Caco-2 (cell line): Measurements from ENCODE around the gene BICD2. TPM values are rescaled to one million over a fixed set of nuclear protein-coding genes. Genes with fewer than 3 reads are reported as not detected.

Experiments
- BruUV-seq: library from RNA; stranded (reverse); fragments of 400-500 nt; replicated peaks from 2 replicates; lab custom pipeline; 2021; lab: Mats Ljungman, UMichigan
- CTCF ChIA-PET: fragments of 300-600 bp; sonication (Branson Sonifier 250); formaldehyde crosslinking; loops from one replicate; lab custom pipeline; 2022; ENCODE audit warnings: antibody characterized with exemption; lab: Charles Lee
- POLR2A ChIA-PET: fragments of 300-600 bp; sonication (Branson Sonifier 250); formaldehyde crosslinking; loops from one replicate; lab custom pipeline; 2022; ENCODE audit warnings: antibody characterized with exemption; lab: Charles Lee
- DNase-seq, 2 experiments: peaks; one replicate each; pipeline versions ENCODE4 v3.0.0 to v3.0.0-alpha.2; 2020 to 2022
- H3K27me3 ChIP-seq: replicated peaks from 2 replicates; pipeline ENCODE4 v1.6.0; 2011; ENCODE audit warnings: low read length; ENCODE audit not compliant: control insufficient read depth, insufficient read depth
- H3K36me3 ChIP-seq: 2 replicates; pipeline ENCODE4 v1.5.1; 2011; ENCODE audit warnings: low read length; ENCODE audit not compliant: control insufficient read depth, insufficient read depth
- H3K4me1 ChIP-seq: fragments of 250-450 bp; sonication (Bioruptor Pico); 2 replicates; pipeline ENCODE4 v1.5.1; 2020; ENCODE audit warnings: mild to moderate bottlenecking
- H3K4me3 ChIP-seq: 2 replicates; pipeline ENCODE4 v1.5.1; 2011; ENCODE audit warnings: low read depth, mild to moderate bottlenecking, control low read depth, low read length
- H3K9me3 ChIP-seq: fragments of 250-450 bp; sonication (Bioruptor Pico); 2 replicates; pipeline ENCODE4 v1.5.1; 2020; ENCODE audit warnings: mild to moderate bottlenecking, moderate library complexity
- H3K27ac Mint-ChIP-seq: one replicate; pipeline ENCODE4 v1.8.0; 2022; ENCODE audit warnings: mixed read lengths; ENCODE audit not compliant: unreplicated experiment
- H3K27me3 Mint-ChIP-seq: one replicate; pipeline ENCODE4 v1.8.0; 2022; ENCODE audit warnings: mixed read lengths; ENCODE audit not compliant: insufficient read depth, unreplicated experiment
- H3K36me3 Mint-ChIP-seq: one replicate; pipeline ENCODE4 v1.8.0; 2022; ENCODE audit warnings: mild to moderate bottlenecking, mixed read lengths; ENCODE audit not compliant: insufficient read depth, unreplicated experiment
- H3K4me1 Mint-ChIP-seq: one replicate; pipeline ENCODE4 v1.8.0; 2022; ENCODE audit warnings: low read depth, mixed read lengths; ENCODE audit not compliant: unreplicated experiment
- H3K4me3 Mint-ChIP-seq: one replicate; pipeline ENCODE4 v1.8.0; 2022; ENCODE audit warnings: mild to moderate bottlenecking, moderate library complexity, mixed read lengths; ENCODE audit not compliant: unreplicated experiment
- H3K9me3 Mint-ChIP-seq: one replicate; pipeline ENCODE4 v1.8.0; 2022; ENCODE audit warnings: mixed read lengths; ENCODE audit not compliant: unreplicated experiment
- CTCF ChIP-seq, 2 experiments: fragments of 200-600 bp in 1 of 2; IDR thresholded peaks; 1 replicate in 1 of 2; 2 replicates in 1 of 2; pipeline versions ENCODE4 v1.5.1 to v1.8.0; 2011 to 2022; ENCODE audit warnings: antibody characterized with exemption in 1 of 2, control low read depth in 1 of 2, inconsistent platforms in 1 of 2, low read depth in 1 of 2, low read length in 1 of 2, mild to moderate bottlenecking in 1 of 2, moderate library complexity in 1 of 2; ENCODE audit not compliant: insufficient read depth in 1 of 2, severe bottlenecking in 1 of 2, unreplicated experiment in 1 of 2
- intact Hi-C: fragments of 100-400 bp; cut with micrococcal nuclease; formaldehyde crosslinking; loops from one replicate; pipeline ENCODE4 v1.10.0; 2022; ENCODE audit not compliant: unreplicated experiment
- total RNA-seq: library from RNA; stranded (reverse); gene quantifications from 2 replicates; pipeline ENCODE4 v1.2.3, GENCODE V29; 2022

The BICD2 gene
- total RNA-seq, 1 experiment from 2014 or later: 13.7 TPM

DNA sequence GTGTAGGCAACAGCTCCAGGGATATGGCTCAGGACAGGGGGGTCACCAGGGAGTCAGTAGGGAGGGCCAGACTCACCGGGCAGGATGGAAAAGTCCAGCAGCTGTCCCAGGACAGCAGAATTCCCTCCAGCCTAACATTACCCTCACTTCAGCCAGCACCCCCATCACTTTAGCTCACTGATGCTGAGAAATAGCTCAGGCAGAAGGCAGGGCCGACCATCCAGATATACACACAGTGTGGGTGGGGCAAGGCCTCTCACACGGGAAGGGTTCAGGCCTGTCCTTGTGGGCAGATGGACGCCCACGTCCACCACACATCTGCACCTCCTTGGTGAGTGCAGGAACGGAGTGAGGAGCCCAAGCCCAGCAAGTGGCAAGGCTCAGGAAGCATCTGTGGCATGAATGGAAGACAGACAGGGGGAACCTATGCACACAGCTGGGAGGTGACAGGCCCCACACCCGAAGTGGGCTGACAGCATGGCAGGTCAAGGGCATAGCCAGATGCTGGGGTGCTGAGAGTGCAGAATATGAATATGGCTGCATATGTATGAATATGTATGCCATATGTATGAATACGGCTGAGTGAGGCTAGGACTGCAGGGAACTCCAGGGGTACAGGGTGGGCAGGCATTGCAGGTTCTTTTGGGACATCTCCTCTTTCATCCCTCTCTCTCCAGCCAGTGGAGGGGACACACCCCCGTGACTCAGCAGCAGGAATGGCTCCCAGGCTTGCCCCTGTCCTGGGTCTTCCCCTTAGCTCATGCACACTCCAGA is 17.0 kb downstream of the BICD2 start:
- Histone ChIP-seq H3K4me3 (no peak overlapping the region), H3K36me3 (no peaks in the 10 kb centered on the region), H3K9me3 (no peaks in the 10 kb centered on the region), H3K27me3 (no peaks in the 10 kb centered on the region), H3K4me1 (peaks cover 7% of the 10 kb centered on the region; the same call in 1 of the 2 replicates)
- CTCF ChIA-PET: no interaction called here
- Mint-ChIP-seq H3K4me1 (no peaks in the 10 kb centered on the region), H3K4me3 (no peak overlapping the region), H3K36me3 (no peaks in the 10 kb centered on the region), H3K9me3 (no peaks in the 10 kb centered on the region), H3K27ac (no peak overlapping the region), H3K27me3 (no peaks in the 10 kb centered on the region)
- BruUV-seq: no TSS peak
- DNase-seq: no peak
- POLR2A ChIA-PET: no interaction called here
- intact Hi-C loops: no loop called here
- no peak for TF ChIP-seq CTCF (IDR thresholded peaks at IDR 0.05; ENCODE audit: insufficient read depth in 1 of 2, low read depth in 1 of 2, low read length in 1 of 2, severe bottlenecking in 1 of 2, unreplicated experiment in 1 of 2)

- Histone ChIP-seq H3K36me3 (no peaks in the 10 kb centered on the region), H3K4me3 (no peak overlapping the region), H3K4me1 (peaks cover 7% of the 10 kb centered on the region; the same call in 1 of the 2 replicates), H3K9me3 (no peaks in the 10 kb centered on the region), H3K27me3 (no peaks in the 10 kb centered on the region)
- no peaks in the 10 kb centered on the region for H3K4me1 Mint-ChIP-seq
- DNase-seq: no peak
- H3K36me3 Mint-ChIP-seq: no peaks in the 10 kb centered on the region
- intact Hi-C loops: no loop called here
- H3K27ac Mint-ChIP-seq: no peak overlapping the region
- no peaks in the 10 kb centered on the region for H3K9me3 Mint-ChIP-seq
- POLR2A ChIA-PET: no interaction called here
- H3K4me3 Mint-ChIP-seq: no peak overlapping the region
- BruUV-seq: no TSS peak
- CTCF ChIA-PET: interaction anchor here (0.9 kb wide), 1 partner anchor 44 kb away, joined by 3 read pairs; no protein-coding TSS in a partner anchor
- no peaks in the 10 kb centered on the region for H3K27me3 Mint-ChIP-seq
- TF ChIP-seq CTCF (IDR thresholded peaks at IDR 0.05; ENCODE audit: insufficient read depth in 1 of 2, low read depth in 1 of 2, low read length in 1 of 2, severe bottlenecking in 1 of 2, unreplicated experiment in 1 of 2): no peak
Observed at GRCh38 chr9:92746567-92747458, 17.8 kb downstream of the BICD2 start.

DNA sequence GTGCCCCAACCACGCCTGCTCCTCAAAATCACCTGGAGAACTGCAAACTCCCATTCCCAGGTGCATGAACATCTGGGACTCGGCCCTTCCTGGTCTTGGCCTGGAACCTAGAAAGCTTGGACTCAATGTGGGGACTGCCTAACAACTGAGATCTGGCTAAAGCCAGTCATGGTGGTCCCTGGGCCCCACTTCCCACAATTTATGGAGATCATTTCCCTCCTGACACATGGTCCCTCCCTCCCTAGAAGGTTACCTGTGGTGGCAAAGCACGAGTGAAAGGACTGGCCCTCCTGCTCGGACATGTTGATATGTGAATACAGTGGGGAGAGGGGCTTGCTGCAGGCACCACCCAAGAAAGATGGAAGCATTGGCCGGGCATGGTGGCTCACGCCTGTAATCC is 18.8 kb downstream of the BICD2 start:
- POLR2A ChIA-PET: no interaction called here
- TF ChIP-seq CTCF (IDR thresholded peaks at IDR 0.05; ENCODE audit: insufficient read depth in 1 of 2, low read depth in 1 of 2, low read length in 1 of 2, severe bottlenecking in 1 of 2, unreplicated experiment in 1 of 2): no peak
- Histone ChIP-seq H3K9me3 (no peaks in the 10 kb centered on the region), H3K27me3 (no peaks in the 10 kb centered on the region), H3K4me1 (peaks cover 7% of the 10 kb centered on the region; the same call in 1 of the 2 replicates), H3K4me3 (no peak overlapping the region), H3K36me3 (no peaks in the 10 kb centered on the region)
- intact Hi-C loops: no loop called here
- CTCF ChIA-PET: no interaction called here
- Mint-ChIP-seq H3K36me3 (no peaks in the 10 kb centered on the region), H3K27me3 (no peaks in the 10 kb centered on the region), H3K4me1 (no peaks in the 10 kb centered on the region), H3K27ac (no peak overlapping the region), H3K9me3 (no peaks in the 10 kb centered on the region), H3K4me3 (no peak overlapping the region)
- BruUV-seq: no TSS peak
- DNase-seq: no peak
